ENCODE data around the gene SSTR3. TPM values are rescaled to one million over a fixed set of nuclear protein-coding genes. Genes with fewer than 3 reads are reported as not detected.

The SSTR3 gene
- total RNA-seq, 2 donors from 2014 or later: 0.17 TPM; not detected in 1

- intact Hi-C loops (cut with DNase I, micrococcal nuclease): no loop called here
- ATAC-seq: peak; percentile 63
- DNase-seq: peak in 1 of 2 donors; percentile 58
Measured at GRCh38 chr22:37187891-37188761, 24.2 kb downstream of the SSTR3 start, which contains the start of gene C1QTNF6. Gene C1QTNF6 (minus strand): TSS chr22:37188247. CDS start chr22:37188213, 34 bp downstream.

- ATAC-seq (peak; percentile 67), DNase-seq (peak; percentile 60 to 62)
- intact Hi-C loops (cut with DNase I, micrococcal nuclease): no loop called here
Measured at GRCh38 chr22:37187552-37187890, 24.8 kb downstream of the SSTR3 start.

- intact Hi-C loops (cut with DNase I, micrococcal nuclease): no loop called here
- DNase-seq: no peak
- peak; percentile 30 for ATAC-seq
Measured at GRCh38 chr22:37186997-37187522, 25.2 kb downstream of the SSTR3 start.

- no peak for DNase-seq
- ATAC-seq: peak; percentile 52
- intact Hi-C loops (cut with DNase I, micrococcal nuclease): no loop called here
Measured at GRCh38 chr22:37186228-37186996, 25.9 kb downstream of the SSTR3 start.

GRCh38 chr22:37185646-37186227 lies 26.5 kb downstream of the SSTR3 start:
- intact Hi-C loops (cut with DNase I, micrococcal nuclease): no loop called here
- DNase-seq: no peak
- no peak for ATAC-seq

GRCh38 chr22:37184816-37185541 lies 27.3 kb downstream of the SSTR3 start:
- intact Hi-C loops (cut with DNase I, micrococcal nuclease): no loop called here
- DNase-seq (no peak), ATAC-seq (no peak)

- no peak for DNase-seq
- intact Hi-C loops (cut with DNase I, micrococcal nuclease): no loop called here
- ATAC-seq: no peak
Measured at GRCh38 chr22:37184380-37184755, 27.9 kb downstream of the SSTR3 start.

GRCh38 chr22:37183432-37184379 lies 28.6 kb downstream of the SSTR3 start:
- ATAC-seq (no peak), DNase-seq (no peak)

GRCh38 chr22:37182949-37183245 lies 29.4 kb downstream of the SSTR3 start:
- DNase-seq (no peak), ATAC-seq (no peak)
- intact Hi-C loops (cut with DNase I, micrococcal nuclease): no loop called here

More at GRCh38 chr22:37183432-37184379, 28.6 kb downstream of the SSTR3 start:
- intact Hi-C loops (cut with DNase I, micrococcal nuclease): no loop called here

GRCh38 chr22:37182101-37182948 lies 30.0 kb downstream of the SSTR3 start:
- ATAC-seq (no peak), DNase-seq (no peak)
- intact Hi-C loops (cut with DNase I, micrococcal nuclease): no loop called here

GRCh38 chr22:37181681-37182080 lies 30.6 kb downstream of the SSTR3 start:
- no peak for DNase-seq

GRCh38 chr22:37180531-37181231 lies 31.6 kb downstream of the SSTR3 start:
- ATAC-seq: no peak
- intact Hi-C loops (cut with DNase I, micrococcal nuclease): no loop called here

More at GRCh38 chr22:37181681-37182080, 30.6 kb downstream of the SSTR3 start:
- intact Hi-C loops (cut with DNase I, micrococcal nuclease): no loop called here
- ATAC-seq: no peak

GRCh38 chr22:37179622-37180420 lies 32.5 kb downstream of the SSTR3 start:
- peak; percentile 67 for ATAC-seq
- intact Hi-C loops (cut with DNase I, micrococcal nuclease): no loop called here
- peak; percentile 78 to 84 for DNase-seq

More at GRCh38 chr22:37180531-37181231, 31.6 kb downstream of the SSTR3 start:
- no peak for DNase-seq

GRCh38 chr22:37179126-37179470 lies 33.2 kb downstream of the SSTR3 start:
- DNase-seq (no peak), ATAC-seq (no peak)
- intact Hi-C loops (cut with DNase I, micrococcal nuclease): no loop called here

GRCh38 chr22:37178350-37179125 lies 33.7 kb downstream of the SSTR3 start:
- peak; percentile 70 for ATAC-seq
- peak; percentile 81 to 84 for DNase-seq
- intact Hi-C loops (cut with DNase I, micrococcal nuclease): no loop called here
